PC-9 (cell line): ENCODE results near the gene DNAJA4.

ENCODE experiments used
- CTCF ChIP-seq: fragments of 200-600 bp; sonication (generic); conservative IDR thresholded peaks from 2 replicates; pipeline ENCODE4 v1.6.1; 2017; ENCODE audit warnings: mixed run types, antibody characterized with exemption, mild to moderate bottlenecking, moderate library complexity
- EZH2 ChIP-seq: fragments of 200-600 bp; sonication (generic); IDR thresholded peaks from 2 replicates; pipeline ENCODE4 v1.8.0; 2017; ENCODE audit warnings: antibody characterized with exemption, low read depth

DNA sequence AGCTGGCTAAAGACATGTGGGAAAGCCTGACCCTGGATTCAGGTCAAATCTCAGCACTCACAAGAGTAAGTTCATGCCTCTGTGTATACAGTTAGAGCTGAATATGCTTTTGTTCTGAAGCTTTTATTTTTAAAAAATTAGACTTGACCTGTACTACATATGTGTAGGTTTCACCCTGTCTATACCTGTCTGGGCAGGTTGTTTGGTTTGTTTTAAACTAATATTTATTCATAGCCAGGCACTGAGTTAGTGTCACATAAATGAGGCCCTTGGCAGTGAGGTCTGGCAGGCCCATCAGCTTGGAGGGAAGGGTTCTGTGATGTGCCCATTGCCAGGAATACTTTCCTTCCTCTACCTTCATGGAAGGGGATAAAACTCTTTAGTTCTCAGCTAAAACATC is 1.9 kb downstream of the DNAJA4 start:
- TF ChIP-seq EZH2, result no peak
- TF ChIP-seq CTCF, result no peak
